Measurements from ENCODE around the gene COMMD3. TPM values are rescaled to one million over a fixed set of nuclear protein-coding genes. Genes with fewer than 3 reads are reported as not detected.

Gene COMMD3
- total and polyA plus RNA-seq, 9 of the 15 experiments (the other 6 are each of a cell fraction or from before 2014, with no cell fraction given) = 50.7 to 217 (median 80.1) TPM

GRCh38 chr10:22321156-22321923 lies 5.2 kb downstream of the COMMD3 start (continued):
- TF ChIP-seq U2AF1 (optimal IDR thresholded peaks at IDR 0.05; ENCODE audit: low read depth, low read length) (peak; percentile 88), CEBPZ (IDR thresholded peaks at IDR 0.05; ENCODE audit: borderline replicate concordance, low read depth, low read length) (no peak), CCNT2 (IDR thresholded peaks at IDR 0.05; ENCODE audit: borderline replicate concordance, extremely low read depth, insufficient read length, low read depth, low read length) (peak; percentile 78), ZNF518B (CRISPR knock-in tag; IDR thresholded peaks at IDR 0.05) (no peak), HNRNPH1 (optimal IDR thresholded peaks at IDR 0.05; ENCODE audit: low read depth, low read length) (no peak), TEAD4 (IDR thresholded peaks at IDR 0.05; ENCODE audit: low read length) (peak; percentile 44), TEAD4 (CRISPR knock-in tag; IDR thresholded peaks at IDR 0.05; ENCODE audit: borderline replicate concordance) (no peak), CBFA2T3 (IDR thresholded peaks at IDR 0.05) (0 out of 2 replicates have a peak, but pooled peaks have one; percentile 7), CXXC5 (CRISPR knock-in tag; IDR thresholded peaks at IDR 0.05) (peak; percentile 91), TOE1 (IDR thresholded peaks at IDR 0.05; ENCODE audit: borderline replicate concordance) (no peak), TOE1 (CRISPR knock-in tag; IDR thresholded peaks at IDR 0.05; ENCODE audit: borderline replicate concordance, low read depth) (no peak), ADNP (tag; IDR thresholded peaks at IDR 0.05) (no peak)
- TF ChIP-seq, protein P1, sequence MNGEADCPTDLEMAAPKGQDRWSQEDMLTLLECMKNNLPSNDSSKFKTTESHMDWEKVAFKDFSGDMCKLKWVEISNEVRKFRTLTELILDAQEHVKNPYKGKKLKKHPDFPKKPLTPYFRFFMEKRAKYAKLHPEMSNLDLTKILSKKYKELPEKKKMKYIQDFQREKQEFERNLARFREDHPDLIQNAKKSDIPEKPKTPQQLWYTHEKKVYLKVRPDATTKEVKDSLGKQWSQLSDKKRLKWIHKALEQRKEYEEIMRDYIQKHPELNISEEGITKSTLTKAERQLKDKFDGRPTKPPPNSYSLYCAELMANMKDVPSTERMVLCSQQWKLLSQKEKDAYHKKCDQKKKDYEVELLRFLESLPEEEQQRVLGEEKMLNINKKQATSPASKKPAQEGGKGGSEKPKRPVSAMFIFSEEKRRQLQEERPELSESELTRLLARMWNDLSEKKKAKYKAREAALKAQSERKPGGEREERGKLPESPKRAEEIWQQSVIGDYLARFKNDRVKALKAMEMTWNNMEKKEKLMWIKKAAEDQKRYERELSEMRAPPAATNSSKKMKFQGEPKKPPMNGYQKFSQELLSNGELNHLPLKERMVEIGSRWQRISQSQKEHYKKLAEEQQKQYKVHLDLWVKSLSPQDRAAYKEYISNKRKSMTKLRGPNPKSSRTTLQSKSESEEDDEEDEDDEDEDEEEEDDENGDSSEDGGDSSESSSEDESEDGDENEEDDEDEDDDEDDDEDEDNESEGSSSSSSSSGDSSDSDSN (IDR thresholded peaks at IDR 0.05; ENCODE audit: borderline replicate concordance in 1 of 2, low read depth in 2 of 2, low read length in 2 of 2) = peak; percentile 88 to 91

Measured in K562 (cell line).